ENCODE measurements around the gene PEF1. TPM values are rescaled to one million over a fixed set of nuclear protein-coding genes. Genes with fewer than 3 reads are reported as not detected.
A peak's percentile ranks its signal among the peaks of the same experiment; 100 is the strongest.

PEF1 gene
- total RNA-seq, result 66.3 TPM

- DNase-seq (ENCODE audit: low spot score), result peak; percentile 99
Measured at GRCh38 chr1:31644560-31645273, at the start of gene PEF1. Gene PEF1, minus strand, starts transcription at chr1:31644876. Its CDS starts 12 bp downstream, at chr1:31644864.

- no peak for DNase-seq (ENCODE audit: low spot score)
Measured at GRCh38 chr1:31693231-31693630, 48.6 kb upstream of the PEF1 start.

- DNase-seq (ENCODE audit: low spot score), result no peak
Measured at GRCh38 chr1:31691951-31692350, 47.3 kb upstream of the PEF1 start.

GRCh38 chr1:31691446-31691845 is 46.8 kb upstream of the PEF1 start:
- DNase-seq (ENCODE audit: low spot score), result no peak

- no peak for DNase-seq (ENCODE audit: low spot score)
Measured at GRCh38 chr1:31690921-31691320, 46.2 kb upstream of the PEF1 start.

- no peak for DNase-seq (ENCODE audit: low spot score)
Measured at GRCh38 chr1:31689854-31690253, 45.2 kb upstream of the PEF1 start.

GRCh38 chr1:31689379-31689778 is 44.7 kb upstream of the PEF1 start:
- DNase-seq (ENCODE audit: low spot score), result no peak

GRCh38 chr1:31688233-31688918 is 43.7 kb upstream of the PEF1 start:
- no peak for DNase-seq (ENCODE audit: low spot score)

GRCh38 chr1:31687601-31688000 is 42.9 kb upstream of the PEF1 start:
- DNase-seq (ENCODE audit: low spot score), result no peak

GRCh38 chr1:31685795-31686194 is 41.1 kb upstream of the PEF1 start:
- no peak for DNase-seq (ENCODE audit: low spot score)

GRCh38 chr1:31683997-31684396 is 39.3 kb upstream of the PEF1 start:
- DNase-seq (ENCODE audit: low spot score), result no peak

- DNase-seq (ENCODE audit: low spot score), result no peak
Measured at GRCh38 chr1:31681415-31681814, 36.7 kb upstream of the PEF1 start.

- no peak for DNase-seq (ENCODE audit: low spot score)
Measured at GRCh38 chr1:31679676-31680230, 35.1 kb upstream of the PEF1 start.

- DNase-seq (ENCODE audit: low spot score), result no peak
Measured at GRCh38 chr1:31679091-31679490, 34.4 kb upstream of the PEF1 start.

GRCh38 chr1:31678681-31679080 is 34.0 kb upstream of the PEF1 start:
- no peak for DNase-seq (ENCODE audit: low spot score)

GRCh38 chr1:31677949-31678348 is 33.3 kb upstream of the PEF1 start:
- DNase-seq (ENCODE audit: low spot score), result no peak

- DNase-seq (ENCODE audit: low spot score), result no peak
Measured at GRCh38 chr1:31677401-31677800, 32.7 kb upstream of the PEF1 start.

GRCh38 chr1:31675756-31676155 is 31.1 kb upstream of the PEF1 start:
- no peak for DNase-seq (ENCODE audit: low spot score)

GRCh38 chr1:31675161-31675560 is 30.5 kb upstream of the PEF1 start:
- no peak for DNase-seq (ENCODE audit: low spot score)

GRCh38 chr1:31674626-31675025 is 29.9 kb upstream of the PEF1 start:
- DNase-seq (ENCODE audit: low spot score), result no peak

GRCh38 chr1:31673433-31673832 is 28.8 kb upstream of the PEF1 start:
- no peak for DNase-seq (ENCODE audit: low spot score)

- DNase-seq (ENCODE audit: low spot score), result no peak
Measured at GRCh38 chr1:31672986-31673385, 28.3 kb upstream of the PEF1 start.

GRCh38 chr1:31671561-31672201 is 27.0 kb upstream of the PEF1 start:
- no peak for DNase-seq (ENCODE audit: low spot score)

Measured in mucosa of gallbladder (tissue), 1 donor.